KMS-11 (cell line): ENCODE measurements around the gene MAP3K20.

Experiments used
- H2AFZ ChIP-seq: fragments of 200-600 bp; sonication (generic); 2 replicates; pipeline ENCODE4 v1.6.1; 2016; ENCODE audit warnings: antibody characterized with exemption, mixed run types, low read depth
- H3K27ac ChIP-seq: fragments of 200-600 bp; sonication (generic); 2 replicates; pipeline ENCODE4 v1.6.1; 2016; ENCODE audit warnings: mild to moderate bottlenecking, mixed run types
- H3K27me3 ChIP-seq: fragments of 200-600 bp; sonication (generic); 2 replicates; pipeline ENCODE4 v1.6.1; 2017; ENCODE audit warnings: mild to moderate bottlenecking, low read depth, mixed run types, moderate library complexity; ENCODE audit not compliant: insufficient read depth
- H3K36me3 ChIP-seq: fragments of 200-600 bp; sonication (generic); 2 replicates; pipeline ENCODE4 v1.6.1; 2017; ENCODE audit warnings: mild to moderate bottlenecking, mixed run types; ENCODE audit not compliant: insufficient read depth
- H3K4me1 ChIP-seq: fragments of 200-600 bp; sonication (generic); 2 replicates; pipeline ENCODE4 v1.6.1; 2016; ENCODE audit warnings: mild to moderate bottlenecking, low read depth, mixed run types; ENCODE audit not compliant: poor library complexity, severe bottlenecking
- H3K4me2 ChIP-seq: fragments of 200-600 bp; sonication (generic); 2 replicates; pipeline ENCODE4 v1.7.0; 2016; ENCODE audit warnings: mild to moderate bottlenecking, mixed run types
- H3K4me3 ChIP-seq: fragments of 200-600 bp; sonication (generic); IDR thresholded peaks from 2 replicates; pipeline ENCODE4 v1.6.1; 2017; ENCODE audit warnings: low read depth, low read length, mixed read lengths; ENCODE audit not compliant: insufficient read depth
- H3K79me2 ChIP-seq: fragments of 200-600 bp; sonication (generic); 2 replicates; pipeline ENCODE4 v1.6.1; 2016; ENCODE audit warnings: low read depth, mixed run types; ENCODE audit not compliant: insufficient read depth
- H3K9ac ChIP-seq: fragments of 200-600 bp; sonication (generic); 2 replicates; pipeline ENCODE4 v1.6.1; 2016; ENCODE audit warnings: mild to moderate bottlenecking, mixed run types
- H4K20me1 ChIP-seq: fragments of 200-600 bp; sonication (generic); 2 replicates; pipeline ENCODE4 v1.6.1; 2016; ENCODE audit warnings: mild to moderate bottlenecking, mixed run types; ENCODE audit not compliant: insufficient read depth
- TF ChIP-seq, protein P1 (sequence below): fragments of 200-600 bp; sonication (generic); conservative IDR thresholded peaks from 2 replicates; pipeline ENCODE4 v1.6.1; 2017; ENCODE audit warnings: low read depth, mild to moderate bottlenecking, antibody characterized with exemption, low read length, moderate library complexity, mixed read lengths

The MAP3K20 gene

GRCh38 chr2:173043476-173043875 is 32.2 kb upstream of the MAP3K20 start:
- Histone ChIP-seq H3K4me3 (no peak overlapping the region), H3K27me3 (no peaks in the 10 kb centered on the region), H2AFZ (no peak overlapping the region), H3K9ac (no peak overlapping the region), H3K4me2 (no peak overlapping the region), H3K36me3 (no peaks in the 10 kb centered on the region), H3K27ac (no peak overlapping the region), H4K20me1 (no peaks in the 10 kb centered on the region), H3K79me2 (no peaks in the 10 kb centered on the region), H3K4me1 (no peaks in the 10 kb centered on the region)
- TF ChIP-seq, protein P1, sequence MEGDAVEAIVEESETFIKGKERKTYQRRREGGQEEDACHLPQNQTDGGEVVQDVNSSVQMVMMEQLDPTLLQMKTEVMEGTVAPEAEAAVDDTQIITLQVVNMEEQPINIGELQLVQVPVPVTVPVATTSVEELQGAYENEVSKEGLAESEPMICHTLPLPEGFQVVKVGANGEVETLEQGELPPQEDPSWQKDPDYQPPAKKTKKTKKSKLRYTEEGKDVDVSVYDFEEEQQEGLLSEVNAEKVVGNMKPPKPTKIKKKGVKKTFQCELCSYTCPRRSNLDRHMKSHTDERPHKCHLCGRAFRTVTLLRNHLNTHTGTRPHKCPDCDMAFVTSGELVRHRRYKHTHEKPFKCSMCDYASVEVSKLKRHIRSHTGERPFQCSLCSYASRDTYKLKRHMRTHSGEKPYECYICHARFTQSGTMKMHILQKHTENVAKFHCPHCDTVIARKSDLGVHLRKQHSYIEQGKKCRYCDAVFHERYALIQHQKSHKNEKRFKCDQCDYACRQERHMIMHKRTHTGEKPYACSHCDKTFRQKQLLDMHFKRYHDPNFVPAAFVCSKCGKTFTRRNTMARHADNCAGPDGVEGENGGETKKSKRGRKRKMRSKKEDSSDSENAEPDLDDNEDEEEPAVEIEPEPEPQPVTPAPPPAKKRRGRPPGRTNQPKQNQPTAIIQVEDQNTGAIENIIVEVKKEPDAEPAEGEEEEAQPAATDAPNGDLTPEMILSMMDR, result no peak

DNA sequence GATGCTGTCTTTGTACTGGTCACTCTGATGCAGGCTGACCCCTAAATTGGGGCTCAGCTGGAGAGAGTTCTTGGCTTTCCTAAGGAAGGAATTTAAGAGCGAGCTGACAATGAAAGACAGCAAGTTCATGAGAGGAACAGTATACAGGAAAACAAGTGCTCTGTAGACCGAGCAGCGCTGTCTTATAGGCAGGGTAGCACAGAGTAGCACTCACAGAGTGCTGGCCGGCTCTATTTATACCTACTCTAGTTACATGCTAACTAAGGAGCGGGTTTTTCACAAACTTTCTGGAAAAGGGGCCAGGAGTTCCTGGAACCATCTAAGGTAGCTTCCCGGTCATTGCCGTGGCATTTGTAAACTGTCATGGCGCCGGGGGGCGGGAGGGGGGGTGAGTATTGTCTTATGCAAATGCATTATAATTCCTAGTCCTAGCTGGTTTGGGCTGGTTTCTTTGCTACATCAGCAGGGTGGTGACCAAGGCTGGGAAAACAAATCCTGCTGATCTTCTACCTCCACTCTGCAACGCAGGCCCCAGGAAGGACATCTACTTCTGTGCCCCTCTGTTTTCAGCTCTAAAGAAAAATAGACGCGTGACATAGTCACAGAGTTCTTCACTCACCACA is 31.6 kb upstream of the MAP3K20 start:
- Histone ChIP-seq H3K27ac (no peak overlapping the region), H3K36me3 (no peaks in the 10 kb centered on the region)

DNA sequence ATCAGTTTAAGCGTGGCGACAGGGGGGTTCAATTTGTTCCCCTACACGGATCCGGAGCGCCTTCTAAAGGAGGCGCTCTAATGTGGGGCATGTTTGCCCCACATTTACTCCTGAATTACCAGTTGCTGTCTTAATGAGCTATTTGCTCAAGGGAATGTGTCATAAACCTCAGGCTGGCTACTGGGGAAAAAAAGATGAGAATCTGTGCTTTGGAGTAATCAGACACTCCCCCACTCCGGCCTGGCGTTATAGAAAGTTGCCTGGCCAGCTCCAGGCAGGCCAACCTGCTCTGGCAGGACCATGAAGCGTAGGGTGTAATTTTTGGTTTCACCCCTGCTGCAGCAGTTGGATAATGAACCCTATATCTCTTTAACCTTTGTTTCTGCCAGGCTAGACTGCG is 31.0 kb upstream of the MAP3K20 start:
- Histone ChIP-seq H2AFZ (no peak overlapping the region), H3K9ac (no peak overlapping the region), H3K27ac (no peak overlapping the region), H3K4me1 (no peaks in the 10 kb centered on the region), H3K4me2 (no peak overlapping the region), H3K36me3 (no peaks in the 10 kb centered on the region), H4K20me1 (no peaks in the 10 kb centered on the region), H3K4me3 (no peak overlapping the region), H3K79me2 (no peaks in the 10 kb centered on the region), H3K27me3 (no peaks in the 10 kb centered on the region)
- TF ChIP-seq, protein P1, result no peak

More for the DNA sequence above, 31.6 kb upstream of the MAP3K20 start:
- no peak overlapping the region for H3K4me2 ChIP-seq
- no peak overlapping the region for H2AFZ ChIP-seq
- H3K27me3 ChIP-seq, result no peaks in the 10 kb centered on the region
- H3K9ac ChIP-seq, result no peak overlapping the region
- no peaks in the 10 kb centered on the region for H4K20me1 ChIP-seq
- TF ChIP-seq, protein P1, result no peak
- H3K4me1 ChIP-seq, result no peaks in the 10 kb centered on the region
- H3K4me3 ChIP-seq, result no peak overlapping the region
- H3K79me2 ChIP-seq, result no peaks in the 10 kb centered on the region

- no peak overlapping the region for H3K9ac ChIP-seq
- no peaks in the 10 kb centered on the region for H3K36me3 ChIP-seq
- H3K4me3 ChIP-seq, result no peak overlapping the region
- H3K4me2 ChIP-seq, result no peak overlapping the region
- H3K27me3 ChIP-seq, result no peaks in the 10 kb centered on the region
- H3K27ac ChIP-seq, result no peak overlapping the region
- no peaks in the 10 kb centered on the region for H4K20me1 ChIP-seq
- H3K79me2 ChIP-seq, result no peaks in the 10 kb centered on the region
- TF ChIP-seq, protein P1, result no peak
- H2AFZ ChIP-seq, result no peak overlapping the region
- H3K4me1 ChIP-seq, result no peaks in the 10 kb centered on the region
Measured at GRCh38 chr2:173045181-173045580, 30.5 kb upstream of the MAP3K20 start.
